ENCODE results near the gene PICALM. TPM values are rescaled to one million over a fixed set of nuclear protein-coding genes. Genes with fewer than 3 reads are reported as not detected.
"Not testable (repeated sequence)": the region's sequence is repeated elsewhere in the genome, so short reads cannot be mapped to it uniquely, and the experiment has no call there.

Gene PICALM
- total RNA-seq, 1 experiment from 2014 or later, result 132 TPM

GRCh38 chr11:85970593-85970992 is 98.3 kb downstream of the PICALM start:
- no peaks in the 10 kb centered on the region for H3K9me3 ChIP-seq (replicated peaks)
- H3K4me1 ChIP-seq (replicated peaks), result peaks cover 15% of the 10 kb centered on the region
- H3K27ac ChIP-seq, result no peak overlapping the region
- no peak for DNase-seq (ENCODE audit: low read depth in 1 of 2, low spot score in 2 of 2)
- H3K27me3 ChIP-seq (replicated peaks), result no peaks in the 10 kb centered on the region
- peaks cover 40% of the 10 kb centered on the region for H3K36me3 ChIP-seq
- H3K4me3 ChIP-seq, result no peak overlapping the region

GRCh38 chr11:85967457-85967856 is 101.4 kb downstream of the PICALM start:
- peaks cover 34% of the 10 kb centered on the region for H3K36me3 ChIP-seq
- no peak overlapping the region for H3K27ac ChIP-seq
- H3K4me3 ChIP-seq, result no peak overlapping the region
- peaks cover 18% of the 10 kb centered on the region for H3K4me1 ChIP-seq (replicated peaks)
- DNase-seq (ENCODE audit: low read depth in 1 of 2, low spot score in 2 of 2), result no peak
- no peaks in the 10 kb centered on the region for H3K9me3 ChIP-seq (replicated peaks)
- no peaks in the 10 kb centered on the region for H3K27me3 ChIP-seq (replicated peaks)

- no peak for DNase-seq (ENCODE audit: low read depth in 1 of 2, low spot score in 2 of 2)
- H3K36me3 ChIP-seq, result peaks cover 30% of the 10 kb centered on the region
- no peak overlapping the region for H3K27ac ChIP-seq
- H3K27me3 ChIP-seq (replicated peaks), result no peaks in the 10 kb centered on the region
- peaks cover 18% of the 10 kb centered on the region for H3K4me1 ChIP-seq (replicated peaks)
- H3K4me3 ChIP-seq, result no peak overlapping the region
- no peaks in the 10 kb centered on the region for H3K9me3 ChIP-seq (replicated peaks)
These were observed 103.7 kb downstream of the PICALM start for GRCh38 chr11:85965202-85965601.

- no peak for DNase-seq (ENCODE audit: low read depth in 1 of 2, low spot score in 2 of 2)
- Histone ChIP-seq H3K9me3 (replicated peaks) (no peaks in the 10 kb centered on the region), H3K27me3 (replicated peaks) (no peaks in the 10 kb centered on the region), H3K27ac (no peak overlapping the region), H3K36me3 (peaks cover 29% of the 10 kb centered on the region), H3K4me3 (no peak overlapping the region), H3K4me1 (replicated peaks) (0 out of 2 replicates have a peak, but pooled peaks cover 4% of the 10 kb centered on the region)
These were observed 106.9 kb downstream of the PICALM start for GRCh38 chr11:85961930-85962363.

- no peak overlapping the region for H3K4me3 ChIP-seq
- peaks cover 24% of the 10 kb centered on the region for H3K36me3 ChIP-seq
- H3K4me1 ChIP-seq (replicated peaks), result peaks cover 10% of the 10 kb centered on the region
- DNase-seq (ENCODE audit: low read depth in 1 of 2, low spot score in 2 of 2), result no peak
- no peaks in the 10 kb centered on the region for H3K9me3 ChIP-seq (replicated peaks)
- no peak overlapping the region for H3K27ac ChIP-seq
- H3K27me3 ChIP-seq (replicated peaks), result no peaks in the 10 kb centered on the region
These were observed 107.8 kb downstream of the PICALM start for GRCh38 chr11:85961130-85961529.

- no peak for DNase-seq (ENCODE audit: low read depth in 1 of 2, low spot score in 2 of 2)
- H3K4me3 ChIP-seq, result no peak overlapping the region
- H3K9me3 ChIP-seq (replicated peaks), result no peaks in the 10 kb centered on the region
- H3K4me1 ChIP-seq (replicated peaks), result peaks cover 14% of the 10 kb centered on the region
- no peaks in the 10 kb centered on the region for H3K27me3 ChIP-seq (replicated peaks)
- H3K27ac ChIP-seq, result no peak overlapping the region
- peaks cover 23% of the 10 kb centered on the region for H3K36me3 ChIP-seq
These were observed 108.2 kb downstream of the PICALM start for GRCh38 chr11:85960678-85961077.

- no peaks in the 10 kb centered on the region for H3K27me3 ChIP-seq (replicated peaks)
- peak; percentile 41 to 45 for DNase-seq (ENCODE audit: low read depth in 1 of 2, low spot score in 2 of 2)
- peaks cover 16% of the 10 kb centered on the region for H3K4me1 ChIP-seq (replicated peaks)
- peak overlapping the region; percentile 12; the same call in 1 of the 2 replicates for H3K27ac ChIP-seq
- H3K36me3 ChIP-seq, result peaks cover 15% of the 10 kb centered on the region
- H3K9me3 ChIP-seq (replicated peaks), result no peaks in the 10 kb centered on the region
- H3K4me3 ChIP-seq, result no peak overlapping the region
These were observed 113.4 kb downstream of the PICALM start for GRCh38 chr11:85955531-85955930.

GRCh38 chr11:85953491-85954143 is 115.3 kb downstream of the PICALM start:
- Histone ChIP-seq H3K4me1 (replicated peaks) (peaks cover 21% of the 10 kb centered on the region), H3K27ac (no peak overlapping the region), H3K27me3 (replicated peaks) (no peaks in the 10 kb centered on the region), H3K36me3 (peaks cover 13% of the 10 kb centered on the region), H3K4me3 (no peak overlapping the region), H3K9me3 (replicated peaks) (no peaks in the 10 kb centered on the region)
- DNase-seq (ENCODE audit: low read depth in 1 of 2, low spot score in 2 of 2), result no peak

GRCh38 chr11:85952108-85952485 is 116.8 kb downstream of the PICALM start:
- not testable (repeated sequence) for H3K27me3 ChIP-seq (replicated peaks); H3K4me3 ChIP-seq; H3K9me3 ChIP-seq (replicated peaks); DNase-seq (ENCODE audit: low read depth in 1 of 2, low spot score in 2 of 2); H3K27ac ChIP-seq; H3K36me3 ChIP-seq
- H3K4me1 ChIP-seq (replicated peaks), result peaks cover 35% of the 10 kb centered on the region

- peaks cover 7% of the 10 kb centered on the region; the same call in 1 of the 2 replicates for H3K36me3 ChIP-seq
- no peak overlapping the region for H3K27ac ChIP-seq
- no peaks in the 10 kb centered on the region for H3K27me3 ChIP-seq (replicated peaks)
- H3K4me1 ChIP-seq (replicated peaks), result peaks cover 38% of the 10 kb centered on the region
- no peaks in the 10 kb centered on the region for H3K9me3 ChIP-seq (replicated peaks)
- no peak for DNase-seq (ENCODE audit: low read depth in 1 of 2, low spot score in 2 of 2)
- no peak overlapping the region for H3K4me3 ChIP-seq
These were observed 117.3 kb downstream of the PICALM start for GRCh38 chr11:85951428-85952107.

GRCh38 chr11:85951049-85951405 is 117.9 kb downstream of the PICALM start:
- DNase-seq (ENCODE audit: low read depth in 1 of 2, low spot score in 2 of 2), result no peak
- Histone ChIP-seq H3K4me3 (no peak overlapping the region), H3K4me1 (replicated peaks) (peaks cover 38% of the 10 kb centered on the region), H3K36me3 (peaks cover 3% of the 10 kb centered on the region; the same call in 1 of the 2 replicates), H3K27ac (no peak overlapping the region), H3K9me3 (replicated peaks) (no peaks in the 10 kb centered on the region), H3K27me3 (replicated peaks) (no peaks in the 10 kb centered on the region)

- DNase-seq (ENCODE audit: low read depth in 1 of 2, low spot score in 2 of 2), result no peak
- Histone ChIP-seq H3K9me3 (replicated peaks) (no peaks in the 10 kb centered on the region), H3K27ac (no peak overlapping the region), H3K27me3 (replicated peaks) (no peaks in the 10 kb centered on the region), H3K36me3 (0 out of 2 replicates have a peak, but pooled peaks cover 3% of the 10 kb centered on the region), H3K4me1 (replicated peaks) (peaks cover 34% of the 10 kb centered on the region), H3K4me3 (no peak overlapping the region)
These were observed 118.4 kb downstream of the PICALM start for GRCh38 chr11:85950317-85951048.

GRCh38 chr11:85949798-85950197 is 119.1 kb downstream of the PICALM start:
- Histone ChIP-seq H3K36me3 (no peaks in the 10 kb centered on the region), H3K9me3 (replicated peaks) (no peaks in the 10 kb centered on the region), H3K4me1 (replicated peaks) (peaks cover 30% of the 10 kb centered on the region), H3K27ac (no peak overlapping the region), H3K27me3 (replicated peaks) (no peaks in the 10 kb centered on the region), H3K4me3 (no peak overlapping the region)
- no peak for DNase-seq (ENCODE audit: low read depth in 1 of 2, low spot score in 2 of 2)

GRCh38 chr11:85948884-85949283 is 120.0 kb downstream of the PICALM start:
- no peaks in the 10 kb centered on the region for H3K9me3 ChIP-seq (replicated peaks)
- no peak for DNase-seq (ENCODE audit: low read depth in 1 of 2, low spot score in 2 of 2)
- no peak overlapping the region for H3K4me3 ChIP-seq
- peaks cover 30% of the 10 kb centered on the region for H3K4me1 ChIP-seq (replicated peaks)
- no peaks in the 10 kb centered on the region for H3K36me3 ChIP-seq
- H3K27ac ChIP-seq, result no peak overlapping the region
- no peaks in the 10 kb centered on the region for H3K27me3 ChIP-seq (replicated peaks)
